Measurements from ENCODE around the gene UBE2G2.
A peak's percentile ranks its signal among the peaks of the same experiment; 100 is the strongest.

UBE2G2 gene, protein sequence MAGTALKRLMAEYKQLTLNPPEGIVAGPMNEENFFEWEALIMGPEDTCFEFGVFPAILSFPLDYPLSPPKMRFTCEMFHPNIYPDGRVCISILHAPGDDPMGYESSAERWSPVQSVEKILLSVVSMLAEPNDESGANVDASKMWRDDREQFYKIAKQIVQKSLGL
- 152 to 190 reads per million in 2 donors for total RNA-seq

DNA sequence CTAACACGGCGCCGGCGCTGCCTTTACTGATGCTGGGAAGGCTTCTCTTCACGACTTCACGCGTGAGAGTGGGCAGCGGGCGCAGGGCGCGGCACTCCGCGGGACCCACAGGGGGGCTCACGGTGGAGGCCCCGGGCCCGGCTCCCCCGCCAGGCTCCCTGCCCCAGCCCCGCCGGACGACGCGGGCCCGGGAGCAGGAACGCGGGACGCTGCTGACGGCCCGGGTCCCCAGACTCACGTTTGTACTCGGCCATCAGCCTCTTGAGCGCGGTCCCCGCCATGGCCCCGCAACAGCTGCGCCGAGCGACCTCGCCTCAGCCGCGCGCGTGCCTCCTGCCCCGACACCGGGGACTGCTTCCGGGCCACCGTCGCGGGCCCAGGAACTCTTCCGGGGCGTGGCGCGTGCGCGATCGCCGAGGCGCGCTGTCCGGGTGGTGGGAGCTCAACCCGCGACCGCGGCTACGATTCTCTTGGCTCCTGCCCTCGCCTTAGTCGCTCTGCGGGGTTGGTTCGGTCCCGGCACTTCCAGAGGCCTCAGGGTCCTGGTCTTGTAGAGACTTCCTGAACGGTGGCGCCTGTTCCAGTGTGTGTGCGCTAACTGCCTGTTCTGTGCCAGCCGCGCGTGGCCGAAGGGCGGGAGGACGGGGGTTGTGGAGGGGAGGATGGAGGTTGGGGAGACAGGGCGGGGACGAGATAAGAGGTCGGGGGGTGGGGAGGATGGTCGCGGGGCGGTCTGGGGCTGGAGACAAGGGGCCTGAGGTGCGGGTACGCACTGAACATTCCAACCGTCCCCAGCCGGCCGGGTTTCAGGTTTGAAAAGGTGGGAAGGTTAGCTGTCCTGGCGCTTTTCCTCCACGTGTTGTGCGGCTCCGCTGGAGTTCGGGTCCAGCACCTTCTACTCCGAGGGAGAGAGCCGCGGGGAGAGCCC, at the start of gene UBE2G2:
UBE2G2 (minus strand) TSS at position 353 of the 928 bp plus-strand sequence; CDS start at position 281, 72 bp downstream.
- peak; percentile 74 for DNase-seq

DNA sequence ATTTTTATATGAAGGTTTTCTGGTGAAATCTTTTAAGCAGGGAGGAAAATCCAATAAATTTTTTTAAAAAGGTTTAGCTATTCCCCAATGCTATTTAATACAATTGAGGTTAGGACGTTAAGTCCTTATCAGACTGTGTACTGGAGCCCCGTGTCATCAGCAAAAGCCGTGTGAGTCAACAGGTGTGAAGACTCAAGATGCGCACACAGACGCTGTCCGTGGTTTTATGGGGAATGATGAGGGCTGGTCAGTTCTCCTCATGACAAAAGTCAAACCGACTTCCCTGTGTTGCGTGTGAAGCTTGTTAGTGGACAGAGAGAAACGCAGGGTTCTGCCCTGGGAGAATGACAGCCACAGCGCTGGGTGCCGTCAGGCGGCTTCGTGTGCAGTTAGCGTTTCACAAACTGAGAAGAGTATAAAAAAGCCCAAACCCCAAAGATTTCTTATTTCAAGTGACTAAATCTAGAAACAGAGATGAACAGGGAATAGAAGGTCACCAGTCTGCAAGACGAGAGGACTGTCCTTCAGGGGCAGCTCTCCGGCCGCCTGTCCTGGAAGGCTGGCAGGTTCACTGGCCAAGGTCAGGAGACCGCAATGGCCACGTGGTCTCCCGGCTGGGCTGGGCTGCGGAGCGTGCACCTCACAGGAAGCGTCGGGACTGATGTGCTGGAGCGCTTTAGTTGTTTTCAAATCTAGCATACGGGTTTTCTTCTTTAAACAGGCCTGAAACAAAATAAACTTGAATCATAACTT, 49.5 kb upstream of the UBE2G2 start:
- DNase-seq = no peak

DNA sequence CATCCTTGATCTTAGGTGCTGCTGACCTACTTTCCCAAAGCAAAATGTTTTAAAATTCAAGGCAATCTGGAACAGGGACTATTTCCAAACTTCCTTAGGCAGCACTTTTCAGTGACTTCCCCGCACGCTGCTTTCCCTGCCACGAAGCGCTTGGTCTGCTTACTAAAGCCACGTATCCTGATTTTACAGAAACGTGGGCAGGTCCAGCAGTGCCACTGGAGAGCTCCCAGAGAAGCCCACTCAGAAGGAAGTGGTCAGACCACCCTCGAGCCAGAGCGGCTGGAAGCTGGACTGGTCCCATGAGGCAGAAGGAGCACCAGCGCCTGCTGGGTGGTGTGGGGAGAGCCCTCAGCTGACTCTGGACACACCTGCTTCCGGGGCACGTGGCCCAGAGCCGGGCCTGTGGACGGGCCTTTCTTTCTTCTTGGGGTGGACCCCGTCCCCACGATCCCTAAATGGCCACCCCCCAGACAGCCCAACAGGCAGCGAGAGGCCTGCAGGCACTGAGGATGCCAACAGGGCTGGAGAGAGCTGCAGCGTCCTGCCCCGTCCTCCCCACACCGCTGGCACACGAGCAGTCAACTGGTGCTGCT, 48.7 kb upstream of the UBE2G2 start:
- no peak for DNase-seq

DNA sequence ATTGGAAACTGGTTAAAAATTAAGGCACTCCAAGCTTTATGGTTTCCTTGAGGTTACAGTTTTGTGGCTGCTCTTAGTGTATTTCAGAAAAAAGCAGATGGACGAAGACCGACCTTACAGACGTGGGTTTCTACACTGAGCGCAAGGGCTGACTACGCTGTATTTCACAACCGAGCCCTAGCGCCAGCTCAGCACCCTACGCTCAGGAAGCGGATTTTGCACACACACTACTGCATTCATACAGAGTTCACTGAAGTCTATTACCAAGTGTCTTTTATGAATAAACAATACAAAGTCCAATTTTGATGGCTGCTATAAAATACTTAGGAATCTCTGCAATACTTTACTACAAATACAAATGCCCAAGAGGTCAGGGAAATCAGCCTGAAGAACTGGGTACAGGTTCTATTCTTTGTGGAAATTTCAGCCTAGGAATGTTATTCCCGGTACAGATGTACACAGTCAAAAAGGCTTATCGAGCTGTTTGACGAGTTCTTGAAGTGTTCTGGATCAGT, 48.1 kb upstream of the UBE2G2 start:
- DNase-seq = no peak

DNA sequence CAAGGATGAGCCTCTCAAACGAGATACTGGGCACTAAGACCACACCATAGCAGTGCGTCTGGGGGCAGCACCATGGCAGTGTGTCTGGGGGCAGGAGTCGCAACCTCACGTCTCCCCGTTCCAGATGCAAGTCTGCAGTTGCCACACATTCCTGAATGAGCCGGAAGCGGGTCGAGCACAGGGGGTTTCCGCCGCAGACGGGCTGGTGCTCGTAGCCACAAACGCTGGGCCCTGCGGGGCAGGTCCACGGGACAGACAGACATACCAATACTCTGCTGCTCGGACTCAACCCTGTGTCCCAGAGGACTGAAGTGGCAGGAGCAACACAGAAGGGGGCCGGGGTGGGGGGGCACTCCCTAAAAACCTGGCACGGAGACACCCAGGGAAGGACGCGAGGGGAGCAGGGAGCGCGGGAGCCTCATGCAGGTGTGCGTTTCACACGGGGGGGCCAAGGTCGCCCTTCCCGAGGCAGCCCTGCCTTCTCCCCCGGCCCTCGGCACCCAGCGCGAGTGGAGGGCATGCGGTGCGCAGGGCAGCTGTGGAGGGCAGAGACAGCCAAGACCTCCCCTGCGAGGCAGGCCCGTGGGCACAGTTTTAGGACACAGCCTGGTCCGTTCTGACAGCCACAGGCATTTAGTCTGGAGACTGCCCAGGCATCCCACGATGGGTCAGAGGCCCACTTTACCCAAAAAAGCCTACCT, 47.4 kb upstream of the UBE2G2 start:
- DNase-seq = no peak

DNA sequence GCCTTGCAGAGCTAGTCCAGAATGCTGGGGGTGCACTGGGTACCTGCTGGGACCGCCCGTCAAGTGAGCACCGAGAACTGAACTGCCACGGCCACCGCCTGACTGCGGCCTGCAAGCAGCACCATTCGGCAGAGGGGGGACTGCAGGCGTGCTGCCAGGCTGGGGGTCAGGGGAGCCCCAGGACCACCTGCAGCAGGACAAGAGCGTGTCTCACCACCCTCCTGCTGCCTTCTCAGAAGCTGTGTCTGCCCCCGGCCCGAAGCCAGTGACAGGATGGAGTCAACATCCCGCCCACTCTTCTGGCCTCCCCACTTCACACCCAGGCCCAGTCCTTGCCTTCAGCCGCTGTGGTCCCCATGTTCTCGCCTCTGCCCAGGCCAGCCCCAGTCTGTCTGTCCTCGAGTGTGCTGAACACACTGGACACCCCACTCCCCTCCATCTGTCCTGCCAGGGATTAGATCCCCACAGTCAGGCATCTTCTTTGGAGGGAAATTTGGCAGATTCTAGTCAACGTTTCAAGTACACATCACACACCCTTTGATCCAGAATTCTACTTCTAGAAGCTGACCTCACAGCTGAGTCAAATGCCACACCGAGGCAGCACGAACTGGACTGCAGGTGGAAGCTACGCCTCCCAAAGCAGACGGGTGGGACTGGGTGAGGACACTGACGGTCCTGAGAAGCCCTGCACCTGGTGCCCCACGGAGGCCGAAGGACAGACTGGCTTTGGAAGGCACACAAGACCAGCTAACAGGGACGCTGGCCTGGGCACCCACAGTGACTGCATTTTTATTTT, 45.8 kb upstream of the UBE2G2 start:
- DNase-seq = no peak

DNA sequence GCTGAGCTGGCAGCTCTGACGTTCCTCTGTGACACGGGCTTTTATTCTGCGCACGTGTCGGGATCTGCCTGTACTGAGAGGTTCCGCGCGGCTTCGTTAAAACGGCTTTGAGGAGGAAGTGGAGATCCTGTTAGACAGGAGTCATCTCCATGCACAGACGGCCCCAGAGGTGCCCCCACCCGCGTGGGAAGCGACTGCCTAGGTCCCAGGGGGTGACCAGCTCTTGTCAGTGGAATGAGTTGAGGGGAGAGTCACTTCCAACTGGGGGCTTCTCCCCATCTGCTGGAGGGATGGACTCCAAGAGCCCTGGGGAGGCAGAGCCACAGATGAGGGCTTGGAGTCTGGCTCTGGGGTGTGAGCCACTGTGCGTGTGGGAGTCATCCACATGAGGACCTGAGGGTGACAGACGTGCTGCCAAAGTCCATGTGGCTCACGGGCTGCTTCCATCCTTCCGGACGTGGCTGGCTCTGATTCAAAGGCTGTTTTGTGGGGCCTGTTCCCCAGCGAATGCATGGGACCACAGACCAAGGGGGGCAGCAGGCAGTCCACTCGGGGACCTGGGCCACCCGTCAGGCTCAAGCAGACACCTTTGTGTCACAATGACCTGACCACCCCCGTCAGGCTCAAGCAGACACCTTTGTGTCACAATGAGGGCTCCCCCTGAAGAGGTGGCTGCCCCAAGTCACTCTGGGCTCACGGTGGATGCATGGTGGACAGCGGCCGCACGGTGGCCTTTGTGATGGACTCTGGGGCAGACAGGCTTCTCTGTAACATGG, 45.1 kb upstream of the UBE2G2 start:
- DNase-seq = no peak

DNA sequence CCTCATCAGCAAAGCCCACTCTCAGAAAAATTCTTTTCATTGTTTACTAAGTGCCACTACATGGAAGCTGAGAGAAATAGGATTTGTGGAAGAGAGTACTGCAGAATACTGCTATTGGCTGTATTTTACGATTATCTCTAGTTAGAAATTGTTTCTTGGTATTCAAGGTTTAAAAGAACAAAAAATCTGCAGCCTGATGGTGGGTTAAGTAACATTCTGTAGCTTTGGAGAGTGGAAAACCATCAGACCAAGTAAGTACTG, 44.5 kb upstream of the UBE2G2 start:
- DNase-seq = no peak

DNA sequence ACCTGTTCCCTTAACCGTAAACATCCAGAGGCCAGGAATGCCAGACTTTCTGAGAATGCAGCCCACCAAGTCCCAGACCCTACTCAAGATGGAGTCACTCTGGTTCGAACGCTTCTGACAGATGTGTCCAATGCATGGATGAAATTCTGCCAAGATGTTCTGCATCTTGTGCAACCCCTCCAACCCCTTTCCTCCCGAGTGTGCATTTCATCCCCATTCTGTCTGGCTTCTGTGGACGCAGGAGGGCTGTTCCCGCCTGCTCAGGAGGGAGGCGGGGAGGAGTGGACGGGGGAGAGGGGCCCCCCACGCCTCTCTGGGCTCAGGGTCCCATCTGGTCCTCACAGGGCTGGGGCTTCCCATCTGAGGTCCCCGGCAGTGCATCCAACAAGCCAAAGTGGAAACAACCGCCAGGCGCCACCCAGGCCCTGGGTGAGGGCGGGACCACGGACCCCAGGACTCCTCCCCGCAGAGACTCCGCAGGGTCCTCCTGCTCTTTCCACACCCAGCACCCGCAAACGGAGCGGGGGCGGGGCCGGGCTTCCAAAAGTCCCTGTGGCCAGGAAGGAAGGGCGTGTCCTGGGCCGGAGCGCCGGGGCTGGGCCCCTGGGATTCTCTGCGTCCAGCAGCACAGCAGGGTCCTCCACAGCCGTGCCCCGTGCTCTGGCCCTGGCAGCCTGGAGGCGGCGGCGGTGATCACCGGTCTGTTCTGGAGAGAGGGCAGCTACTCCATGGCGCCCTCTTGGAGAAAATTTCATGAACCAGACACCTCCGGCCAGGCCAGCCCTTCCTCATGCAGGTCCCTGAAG, 44.0 kb upstream of the UBE2G2 start:
- DNase-seq = peak; percentile 35

DNA sequence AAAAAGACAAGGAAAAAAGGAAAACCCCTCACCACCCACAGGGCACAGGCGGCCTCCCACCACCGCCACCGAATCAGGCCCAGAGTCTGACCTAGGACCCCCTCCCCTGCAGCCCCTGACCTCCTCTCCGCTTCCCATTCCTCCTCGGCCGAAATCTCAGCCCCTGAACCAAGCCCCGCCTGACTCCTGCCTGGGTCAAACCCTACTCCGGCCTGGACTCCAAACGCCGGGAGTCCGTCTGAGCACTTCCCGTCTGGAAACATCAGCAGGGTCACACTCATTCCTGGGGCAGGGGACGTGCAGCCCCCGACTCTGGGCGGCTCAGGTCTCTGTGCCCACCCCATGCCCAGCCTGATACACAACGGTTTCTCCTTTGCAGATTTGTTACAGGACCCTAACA, 42.6 kb upstream of the UBE2G2 start:
- no peak for DNase-seq

DNA sequence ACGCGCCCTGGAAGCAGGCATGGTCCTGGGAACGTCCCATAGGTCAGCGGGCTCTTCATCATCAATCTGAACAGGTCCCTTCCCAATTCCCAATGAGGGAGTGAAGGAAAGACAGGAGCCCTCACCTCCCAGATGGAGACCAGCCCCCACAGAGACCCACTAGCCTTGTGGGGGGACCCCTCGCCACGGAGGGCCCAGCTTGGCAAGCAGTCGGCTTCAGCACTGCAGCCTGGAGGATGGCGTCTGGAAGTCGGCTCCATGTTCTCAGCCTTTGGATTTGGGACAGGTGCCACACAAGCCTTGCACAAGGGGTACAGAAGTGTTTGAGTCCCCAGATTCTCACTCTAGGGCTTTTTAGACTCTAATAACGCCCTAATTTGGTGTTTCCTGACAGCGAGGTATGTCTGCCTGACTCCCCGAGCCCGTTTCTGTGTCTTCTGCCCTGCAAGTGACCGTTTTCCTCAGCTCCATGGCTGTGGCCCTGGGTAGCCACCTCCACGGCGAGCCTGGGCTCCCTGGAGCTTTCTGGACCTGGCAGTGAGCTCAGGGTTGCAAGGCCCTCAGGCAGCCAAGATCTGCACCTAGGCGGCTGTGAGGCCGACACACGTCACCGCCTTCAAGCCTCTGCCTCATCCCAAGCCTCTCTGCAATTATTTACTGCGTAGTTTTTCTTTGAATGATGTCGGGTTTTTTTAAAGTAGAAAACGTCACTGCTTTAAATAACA, 41.3 kb upstream of the UBE2G2 start:
- no peak for DNase-seq

DNA sequence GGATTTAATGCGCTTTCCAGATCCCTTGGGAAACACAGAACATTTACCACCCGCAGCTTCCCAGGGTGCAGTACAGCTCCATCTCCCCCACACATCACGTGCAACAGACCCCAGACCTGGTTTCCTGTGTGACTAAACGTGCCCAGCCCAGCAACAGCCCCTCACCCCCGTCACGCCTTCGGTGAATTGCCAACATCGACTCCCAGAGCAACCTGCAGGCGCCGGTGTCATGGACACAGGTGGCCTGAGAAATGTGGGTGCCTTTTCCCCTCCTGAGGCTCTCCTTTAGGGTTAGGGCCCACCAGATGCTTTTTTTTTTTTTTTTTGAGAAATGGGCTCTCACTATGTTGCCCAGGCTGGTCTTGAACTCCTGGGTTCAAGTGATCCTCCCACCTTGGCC, 40.5 kb upstream of the UBE2G2 start:
- no peak for DNase-seq

DNA sequence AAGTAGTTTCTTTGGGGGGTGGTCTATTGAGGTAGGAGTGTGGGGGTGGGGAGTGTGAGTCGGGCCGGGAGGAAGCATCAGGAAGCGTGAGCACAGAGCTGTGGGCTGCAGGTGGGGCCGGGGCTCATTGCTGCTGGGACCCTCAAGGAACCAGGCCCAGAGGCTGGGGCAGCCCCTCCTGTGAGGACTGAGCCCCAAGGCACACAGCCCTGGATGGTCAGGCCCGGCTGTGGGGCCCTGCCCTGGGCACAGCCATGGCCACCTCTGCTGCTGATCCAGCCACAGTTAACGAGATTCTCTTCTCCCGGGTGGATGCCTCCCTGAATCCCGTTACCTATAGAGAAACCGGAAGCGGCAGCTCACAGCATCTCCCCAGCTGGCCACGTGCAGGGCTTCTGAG, 39.2 kb upstream of the UBE2G2 start:
- no peak for DNase-seq

DNA sequence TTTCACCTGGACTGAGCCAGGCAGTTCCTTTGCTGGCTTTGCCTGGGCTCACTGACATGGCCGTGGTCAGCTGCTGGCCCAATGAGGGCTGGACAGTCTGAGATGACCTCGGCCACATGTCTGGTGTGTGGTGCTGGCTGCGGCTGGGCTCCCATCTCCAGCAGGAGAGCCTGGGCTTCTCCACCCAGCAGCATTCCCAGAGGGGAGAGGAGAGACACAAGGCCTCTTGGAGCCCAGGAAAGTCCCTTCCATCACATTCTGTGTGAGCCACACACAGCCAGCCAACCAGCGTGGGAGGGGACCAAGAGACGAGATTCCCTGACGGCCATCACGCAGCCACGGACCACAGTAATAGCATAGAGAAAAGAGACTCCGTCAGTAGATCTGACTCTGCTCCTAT, 37.3 kb upstream of the UBE2G2 start:
- no peak for DNase-seq

DNA sequence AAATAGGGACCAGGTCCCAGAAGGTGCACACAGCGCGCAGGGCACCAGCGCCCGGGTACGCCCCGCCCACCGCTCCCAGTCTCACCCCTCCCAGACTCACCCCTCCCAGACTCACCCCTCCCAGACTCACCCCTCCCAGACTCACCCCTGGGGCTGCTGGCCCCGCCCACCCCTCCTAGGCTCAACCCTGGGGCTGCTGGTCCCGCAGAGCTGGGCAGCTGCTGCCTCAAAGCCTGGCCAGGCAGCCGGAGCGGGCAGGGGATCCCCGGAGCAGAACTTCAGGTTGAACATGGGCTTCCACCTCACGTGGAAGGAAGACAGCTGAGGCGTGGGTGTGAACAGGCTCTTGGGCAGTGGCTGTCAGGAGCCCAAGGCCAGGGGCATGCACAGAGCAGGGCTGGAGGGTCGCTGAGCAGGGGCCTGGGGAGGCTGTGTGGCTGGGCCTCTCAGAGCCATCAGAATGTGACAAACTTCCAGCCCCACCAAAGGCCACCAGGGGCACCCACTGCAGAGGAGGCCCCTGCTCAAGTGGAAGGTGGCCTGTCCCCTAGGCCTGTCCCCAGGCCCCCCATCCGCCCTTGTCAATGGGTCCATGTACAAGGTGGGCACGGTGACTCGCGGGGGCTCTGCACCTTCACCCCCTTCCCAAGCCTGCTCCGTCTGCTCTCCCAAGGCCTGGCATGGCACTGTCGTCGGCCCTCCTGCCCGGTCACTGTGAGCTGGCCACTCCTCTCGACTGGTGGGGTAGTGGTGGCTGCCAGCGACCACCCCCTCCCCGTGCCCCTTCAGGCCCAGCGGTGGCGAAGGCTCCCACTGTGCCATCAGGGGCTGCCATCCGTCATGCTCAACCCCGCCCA, 36.6 kb upstream of the UBE2G2 start:
- DNase-seq = no peak

DNA sequence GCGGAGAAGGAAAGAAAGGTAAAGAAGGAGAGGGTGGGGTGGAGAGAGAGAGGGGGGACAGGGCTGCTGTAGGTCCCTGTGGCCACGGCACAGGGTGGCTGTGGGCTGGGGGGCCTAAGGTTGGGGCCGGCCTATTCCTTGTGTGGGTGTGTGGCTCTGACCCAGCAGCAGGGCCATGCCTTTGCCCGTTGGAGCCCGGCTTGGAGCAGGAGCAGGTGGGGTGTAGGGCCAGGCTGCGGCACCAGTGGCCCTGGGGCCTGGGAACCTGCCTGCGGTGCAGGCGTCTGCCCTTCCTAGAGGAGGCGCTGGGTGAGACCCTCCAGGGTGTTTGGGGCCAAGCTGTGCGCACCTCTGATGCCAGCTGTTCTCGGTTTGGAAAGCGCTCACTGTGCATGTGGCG, 35.9 kb upstream of the UBE2G2 start:
- no peak for DNase-seq

DNA sequence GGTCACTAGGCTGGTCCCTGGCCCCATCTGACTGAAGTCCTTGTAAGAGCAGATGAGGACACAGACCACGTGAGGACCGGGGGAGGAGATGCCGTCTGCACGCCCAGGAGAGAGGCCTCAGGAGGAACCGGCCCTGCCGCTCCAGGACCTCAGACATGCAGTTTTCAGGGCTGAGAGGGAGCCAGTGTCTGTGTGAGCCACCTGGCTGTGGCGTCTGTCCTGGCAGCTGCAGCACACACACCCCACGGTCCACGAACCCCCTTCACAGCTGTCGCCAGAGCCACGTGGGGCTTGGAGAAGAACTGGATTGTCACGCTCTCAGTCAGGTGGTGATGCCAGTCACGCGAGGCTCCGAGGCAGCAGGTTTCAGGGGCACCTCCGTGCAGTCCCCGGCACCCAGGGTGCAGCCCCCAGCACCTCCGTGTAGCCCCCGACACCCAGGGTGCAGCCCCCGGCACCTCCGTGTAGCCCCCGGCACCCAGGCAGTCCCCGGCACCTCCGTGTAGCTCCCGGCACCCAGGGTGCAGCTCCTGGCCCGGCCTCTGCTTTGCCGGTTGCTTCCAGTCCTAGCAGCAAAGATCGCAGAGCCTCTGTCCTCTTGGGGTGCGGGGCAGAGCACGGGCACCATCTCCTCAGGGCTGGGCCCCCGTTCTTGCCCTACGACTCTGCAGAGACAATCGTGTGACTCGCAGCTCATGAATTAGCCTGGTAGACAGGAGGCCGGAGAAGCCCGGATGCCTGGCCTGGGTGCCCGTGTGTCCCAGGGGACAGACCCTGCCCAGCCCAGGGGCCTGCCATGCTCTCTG, 35.2 kb upstream of the UBE2G2 start:
- no peak for DNase-seq

DNA sequence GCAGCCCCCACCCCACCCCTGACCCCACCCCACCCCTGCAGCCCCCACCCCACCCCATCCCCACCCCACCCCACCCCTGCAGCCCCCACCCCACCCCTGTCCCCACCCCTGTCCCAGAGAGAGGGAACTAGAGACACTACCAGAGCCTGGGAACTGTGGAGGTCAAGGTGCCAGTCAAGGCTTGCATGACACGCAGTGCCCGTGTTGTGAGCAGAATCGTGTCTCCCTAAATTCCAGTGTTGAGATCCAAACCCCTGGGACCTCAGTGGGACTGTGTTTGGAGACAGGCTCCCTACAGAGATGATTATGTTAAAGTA, 34.7 kb upstream of the UBE2G2 start:
- DNase-seq = no peak

Data from activated gamma-delta T cell (primary cell).